ENCODE measurements around the gene FGGY. TPM values are rescaled to one million over a fixed set of nuclear protein-coding genes. Genes with fewer than 3 reads are reported as not detected.
"Not testable (repeated sequence)": the region's sequence is repeated elsewhere in the genome, so short reads cannot be mapped to it uniquely, and the experiment has no call there.

The FGGY gene
- total RNA-seq, 4 donors from 2014 or later = 20.6 to 138 (median 32.8) TPM

- Histone ChIP-seq H3K9me3 (no peaks in the 10 kb centered on the region), H3K4me3 (no peak overlapping the region), H3K4me1 (no peaks in the 10 kb centered on the region), H3K36me3 (no peaks in the 10 kb centered on the region), H3K27ac (no peak overlapping the region), H3K27me3 (no peaks in the 10 kb centered on the region)
- intact Hi-C loops (cut with DNase I; ENCODE audit: low total_unique reads) = no loop called here
- DNase-seq = no peak
- TF ChIP-seq CTCF (IDR thresholded peaks at IDR 0.05) (no peak), POLR2A (IDR thresholded peaks at IDR 0.05) (no peak)
These were observed 235.2 kb downstream of the FGGY start for GRCh38 chr1:59532102-59532501.

DNA sequence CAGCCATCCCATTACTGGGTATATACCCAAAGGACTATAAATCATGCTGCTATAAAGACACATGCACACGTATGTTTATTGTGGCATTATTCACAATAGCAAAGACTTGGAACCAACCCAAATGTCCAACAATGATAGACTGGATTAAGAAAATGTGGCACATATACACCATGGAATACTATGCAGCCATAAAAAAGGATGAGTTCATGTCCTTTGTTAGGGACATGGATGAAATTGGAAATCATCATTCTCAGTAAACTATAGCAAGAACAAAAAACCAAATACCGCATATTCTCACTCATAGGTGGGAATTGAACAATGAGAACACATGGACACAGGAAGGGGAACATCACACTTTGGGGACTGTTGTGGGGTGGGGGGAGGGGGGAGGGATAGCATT lies 241.6 kb downstream of the FGGY start:
- H3K4me3 ChIP-seq; H3K36me3 ChIP-seq; H3K4me1 ChIP-seq; H3K9me3 ChIP-seq; DNase-seq; H3K27me3 ChIP-seq; intact Hi-C loops (cut with DNase I; ENCODE audit: low total_unique reads); H3K27ac ChIP-seq: not testable (repeated sequence)

GRCh38 chr1:59539961-59540681 lies 243.2 kb downstream of the FGGY start:
- H3K36me3 ChIP-seq = no peaks in the 10 kb centered on the region
- no peaks in the 10 kb centered on the region for H3K27me3 ChIP-seq
- H3K4me3 ChIP-seq = no peak overlapping the region
- no peak for TF ChIP-seq CTCF (IDR thresholded peaks at IDR 0.05)
- no peak for TF ChIP-seq POLR2A (IDR thresholded peaks at IDR 0.05)
- no peaks in the 10 kb centered on the region for H3K4me1 ChIP-seq
- intact Hi-C loops (cut with DNase I; ENCODE audit: low total_unique reads) = no loop called here
- no peak for DNase-seq
- no peak overlapping the region for H3K27ac ChIP-seq
- H3K9me3 ChIP-seq = no peaks in the 10 kb centered on the region

DNA sequence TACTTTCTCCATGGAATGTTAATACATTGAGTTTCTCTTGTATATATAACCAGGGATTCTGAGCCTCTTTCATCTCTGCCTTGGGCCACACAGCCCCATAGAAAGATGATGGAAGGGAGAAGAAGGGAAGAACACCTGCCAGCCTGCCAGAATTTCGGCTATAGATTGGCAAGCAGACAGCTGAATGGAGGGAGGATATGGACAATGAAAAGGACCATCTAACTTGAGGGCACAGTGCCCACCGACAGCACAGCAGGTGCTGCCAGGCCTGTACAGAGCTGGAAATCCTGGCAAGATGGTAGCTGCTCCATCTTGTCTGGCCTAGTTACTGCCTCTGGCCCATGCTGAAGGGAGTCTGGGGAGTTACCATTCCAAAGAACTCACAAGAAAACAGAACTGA lies 244.3 kb downstream of the FGGY start:
- TF ChIP-seq POLR2A (IDR thresholded peaks at IDR 0.05) (no peak), CTCF (IDR thresholded peaks at IDR 0.05) (no peak)
- intact Hi-C loops (cut with DNase I; ENCODE audit: low total_unique reads) = no loop called here
- DNase-seq = no peak
- Histone ChIP-seq H3K4me3 (no peak overlapping the region), H3K27ac (no peak overlapping the region), H3K27me3 (no peaks in the 10 kb centered on the region), H3K4me1 (no peaks in the 10 kb centered on the region), H3K36me3 (no peaks in the 10 kb centered on the region), H3K9me3 (no peaks in the 10 kb centered on the region)

DNA sequence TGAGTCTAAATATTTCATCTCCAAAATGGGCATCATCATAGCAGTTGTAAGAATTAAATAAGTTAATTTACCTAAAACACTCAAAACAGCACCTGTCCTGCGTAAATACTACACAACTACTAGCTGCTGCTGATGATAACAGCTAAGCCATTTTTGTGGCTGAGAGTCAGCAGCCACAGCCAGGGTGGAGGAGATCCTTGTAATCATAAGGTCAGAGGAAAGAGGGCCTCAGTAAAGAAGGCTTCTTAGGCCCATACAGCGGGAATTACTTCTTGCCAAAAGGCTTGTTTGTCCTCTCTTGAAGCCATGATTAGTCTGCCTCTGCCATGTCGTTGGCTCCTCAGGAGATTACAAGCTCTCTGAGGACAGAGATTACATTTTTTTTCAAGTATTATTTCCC lies 245.0 kb downstream of the FGGY start:
- TF ChIP-seq POLR2A (IDR thresholded peaks at IDR 0.05) (no peak), CTCF (IDR thresholded peaks at IDR 0.05) (no peak)
- Histone ChIP-seq H3K4me1 (no peaks in the 10 kb centered on the region), H3K27ac (no peak overlapping the region), H3K9me3 (no peaks in the 10 kb centered on the region), H3K4me3 (no peak overlapping the region), H3K27me3 (no peaks in the 10 kb centered on the region), H3K36me3 (no peaks in the 10 kb centered on the region)
- no peak for DNase-seq
- intact Hi-C loops (cut with DNase I; ENCODE audit: low total_unique reads) = no loop called here

All from uterus (tissue), 4 donors.